Activated gamma-delta T cell treated with anti-CD3 and anti-CD28 coated beads, Interleukin-2, amount 50 U/mL, for 16 hours (primary cell): Measurements from ENCODE around the gene GAPVD1.
"Not testable (repeated sequence)": the region's sequence is repeated elsewhere in the genome, so short reads cannot be mapped to it uniquely, and the experiment has no call there.

Experiments used
- DNase-seq: peaks from one replicate; pipeline ENCODE4 v3.0.0-alpha.2; 2020; ENCODE audit warnings: low read depth

The GAPVD1 gene

GRCh38 chr9:125372441-125373226, 111.0 kb downstream of the GAPVD1 start:
- DNase-seq = no peak

GRCh38 chr9:125374443-125375309, 113.0 kb downstream of the GAPVD1 start:
- peak; percentile 13 for DNase-seq

- DNase-seq = no peak
These were observed 114.2 kb downstream of the GAPVD1 start for GRCh38 chr9:125375820-125376219.

- no peak for DNase-seq
These were observed 114.9 kb downstream of the GAPVD1 start for GRCh38 chr9:125376261-125377226.

- DNase-seq = no peak
These were observed 116.1 kb downstream of the GAPVD1 start for GRCh38 chr9:125377584-125378250.

- no peak for DNase-seq
These were observed 117.2 kb downstream of the GAPVD1 start for GRCh38 chr9:125378778-125379177.

GRCh38 chr9:125379208-125379607, 117.6 kb downstream of the GAPVD1 start:
- DNase-seq = no peak

GRCh38 chr9:125380406-125380805, 118.8 kb downstream of the GAPVD1 start:
- no peak for DNase-seq

GRCh38 chr9:125387861-125388524, 126.4 kb downstream of the GAPVD1 start:
- DNase-seq = no peak

- DNase-seq = no peak
These were observed 127.4 kb downstream of the GAPVD1 start for GRCh38 chr9:125388978-125389377.

- no peak for DNase-seq
These were observed 130.1 kb downstream of the GAPVD1 start for GRCh38 chr9:125391704-125392103.

- no peak for DNase-seq
These were observed 131.8 kb downstream of the GAPVD1 start for GRCh38 chr9:125393426-125393825.

- DNase-seq = no peak
These were observed 135.2 kb downstream of the GAPVD1 start for GRCh38 chr9:125396799-125397198.

GRCh38 chr9:125397736-125398135, 136.1 kb downstream of the GAPVD1 start:
- DNase-seq = no peak

- DNase-seq = no peak
These were observed 136.6 kb downstream of the GAPVD1 start for GRCh38 chr9:125398243-125398642.

- no peak for DNase-seq
These were observed 137.5 kb downstream of the GAPVD1 start for GRCh38 chr9:125399165-125399564.

- DNase-seq = no peak
These were observed 138.0 kb downstream of the GAPVD1 start for GRCh38 chr9:125399666-125400065.

GRCh38 chr9:125400232-125400631, 138.6 kb downstream of the GAPVD1 start:
- not testable (repeated sequence) for DNase-seq

- DNase-seq = no peak
These were observed 139.4 kb downstream of the GAPVD1 start for GRCh38 chr9:125400725-125401716.

GRCh38 chr9:125404733-125405132, 143.1 kb downstream of the GAPVD1 start:
- no peak for DNase-seq
